Activated naive CD8-positive, alpha-beta T cell treated with anti-CD3 and anti-CD28 coated beads for 36 hours (primary cell): ENCODE measurements around the gene TNFAIP8. TPM values are rescaled to one million over a fixed set of nuclear protein-coding genes. Genes with fewer than 3 reads are reported as not detected.

Experiments
- DNase-seq: peaks from one replicate; pipeline ENCODE4 v3.0.0; 2021
- H3K27ac Mint-ChIP-seq: one replicate; pipeline ENCODE4 v1.8.0; 2022; ENCODE audit warnings: mild to moderate bottlenecking, moderate library complexity, mixed read lengths
- H3K27me3 Mint-ChIP-seq: one replicate; pipeline ENCODE4 v1.8.0; 2022; ENCODE audit warnings: mild to moderate bottlenecking, mixed read lengths
- H3K36me3 Mint-ChIP-seq: one replicate; pipeline ENCODE4 v1.8.0; 2021; ENCODE audit warnings: mild to moderate bottlenecking, mixed read lengths
- H3K4me1 Mint-ChIP-seq: one replicate; pipeline ENCODE4 v1.8.0; 2021; ENCODE audit warnings: mixed read lengths
- H3K4me3 Mint-ChIP-seq: one replicate; pipeline ENCODE4 v1.8.0; 2022; ENCODE audit warnings: mild to moderate bottlenecking, moderate library complexity, mixed read lengths
- H3K9me3 Mint-ChIP-seq: one replicate; pipeline ENCODE4 v1.8.0; 2022; ENCODE audit warnings: mixed read lengths
- total RNA-seq, 2 experiments: library from RNA; stranded (reverse); gene quantifications; one replicate each; pipeline ENCODE4 v1.2.3, GENCODE V29; 2021

TNFAIP8 gene
- total RNA-seq, 2 experiments from 2014 or later, result 176 to 178 TPM

- peaks cover 90% of the 10 kb centered on the region for H3K4me1 Mint-ChIP-seq
- peak overlapping the region; percentile 98 for H3K27ac Mint-ChIP-seq
- peaks cover 3% of the 10 kb centered on the region for H3K9me3 Mint-ChIP-seq
- peaks cover 88% of the 10 kb centered on the region for H3K36me3 Mint-ChIP-seq
- DNase-seq, result no peak
- H3K4me3 Mint-ChIP-seq, result peak overlapping the region; percentile 26
- H3K27me3 Mint-ChIP-seq, result no peaks in the 10 kb centered on the region
These were observed 7.5 kb downstream of the TNFAIP8 start for GRCh38 chr5:119363271-119363670.

DNA sequence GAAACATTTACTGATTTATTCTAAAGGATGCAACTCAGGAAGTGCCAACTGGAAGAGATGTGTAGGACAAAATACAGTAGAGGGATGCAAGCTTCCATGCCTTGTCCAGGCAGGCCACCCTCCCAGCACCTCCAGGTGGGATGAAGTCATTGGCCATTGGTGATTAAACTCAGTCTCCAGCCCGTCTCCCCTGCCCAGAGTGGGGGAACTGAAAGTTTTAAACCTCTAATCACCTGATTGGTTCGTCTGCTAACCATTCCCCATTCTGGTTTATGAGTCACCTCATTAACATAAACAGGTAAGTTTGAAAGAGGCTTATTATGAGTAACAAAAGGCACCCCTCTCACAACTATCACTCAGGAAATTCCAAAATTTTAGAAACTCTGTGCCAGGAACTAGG, 8.1 kb downstream of the TNFAIP8 start:
- H3K27me3 Mint-ChIP-seq, result no peaks in the 10 kb centered on the region
- H3K36me3 Mint-ChIP-seq, result peaks cover 87% of the 10 kb centered on the region
- peak overlapping the region; percentile 98 for H3K27ac Mint-ChIP-seq
- no peak for DNase-seq
- H3K9me3 Mint-ChIP-seq, result peaks cover 3% of the 10 kb centered on the region
- peaks cover 89% of the 10 kb centered on the region for H3K4me1 Mint-ChIP-seq
- H3K4me3 Mint-ChIP-seq, result peak overlapping the region; percentile 27

- H3K27me3 Mint-ChIP-seq, result no peaks in the 10 kb centered on the region
- peaks cover 89% of the 10 kb centered on the region for H3K4me1 Mint-ChIP-seq
- peaks cover 3% of the 10 kb centered on the region for H3K9me3 Mint-ChIP-seq
- peak overlapping the region; percentile 94 for H3K27ac Mint-ChIP-seq
- peak overlapping the region; percentile 62 for H3K4me3 Mint-ChIP-seq
- peaks cover 86% of the 10 kb centered on the region for H3K36me3 Mint-ChIP-seq
- no peak for DNase-seq
These were observed 10.2 kb downstream of the TNFAIP8 start for GRCh38 chr5:119365847-119366539.

GRCh38 chr5:119366540-119366881, 10.7 kb downstream of the TNFAIP8 start:
- H3K27ac Mint-ChIP-seq, result peak overlapping the region; percentile 94
- H3K27me3 Mint-ChIP-seq, result no peaks in the 10 kb centered on the region
- peaks cover 6% of the 10 kb centered on the region for H3K9me3 Mint-ChIP-seq
- H3K36me3 Mint-ChIP-seq, result peaks cover 89% of the 10 kb centered on the region
- H3K4me3 Mint-ChIP-seq, result peak overlapping the region; percentile 62
- DNase-seq, result peak; percentile 44
- H3K4me1 Mint-ChIP-seq, result peaks cover 91% of the 10 kb centered on the region

GRCh38 chr5:119367502-119368237, 11.9 kb downstream of the TNFAIP8 start:
- H3K27ac Mint-ChIP-seq, result peak overlapping the region; percentile 94
- DNase-seq, result no peak
- peak overlapping the region; percentile 77 for H3K4me3 Mint-ChIP-seq
- peaks cover 83% of the 10 kb centered on the region for H3K36me3 Mint-ChIP-seq
- peaks cover 8% of the 10 kb centered on the region for H3K9me3 Mint-ChIP-seq
- peaks cover 81% of the 10 kb centered on the region for H3K4me1 Mint-ChIP-seq
- H3K27me3 Mint-ChIP-seq, result no peaks in the 10 kb centered on the region

DNA sequence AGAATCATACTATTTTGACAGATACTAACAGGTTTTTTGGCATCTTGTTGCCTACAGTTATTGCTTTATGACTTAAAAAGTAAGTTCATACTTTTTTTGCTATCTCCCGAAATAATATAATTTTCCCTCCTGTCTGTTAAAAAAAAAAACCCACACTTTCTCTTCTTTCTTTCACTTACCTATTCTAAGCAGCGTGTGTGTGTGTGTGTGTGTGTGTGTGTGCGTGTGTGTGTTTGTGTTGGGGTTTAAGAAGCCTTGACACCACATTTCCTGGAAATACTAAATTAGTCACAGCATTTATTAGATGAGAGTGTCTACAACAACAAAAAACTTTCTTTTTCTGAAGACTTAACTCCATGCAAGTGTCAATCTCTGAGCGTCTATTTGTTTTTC, 12.4 kb downstream of the TNFAIP8 start:
- Mint-ChIP-seq H3K4me1 (peaks cover 80% of the 10 kb centered on the region), H3K27me3 (no peaks in the 10 kb centered on the region), H3K36me3 (peaks cover 82% of the 10 kb centered on the region), H3K27ac (peak overlapping the region; percentile 94), H3K9me3 (peaks cover 12% of the 10 kb centered on the region), H3K4me3 (peak overlapping the region; percentile 77)
- peak; percentile 68 for DNase-seq

- H3K27ac Mint-ChIP-seq, result peak overlapping the region; percentile 94
These were observed 14.7 kb downstream of the TNFAIP8 start for GRCh38 chr5:119370486-119370885.

GRCh38 chr5:119371146-119371545, 15.3 kb downstream of the TNFAIP8 start:
- H3K27ac Mint-ChIP-seq, result peak overlapping the region; percentile 80
- peaks cover 71% of the 10 kb centered on the region for H3K4me1 Mint-ChIP-seq
- DNase-seq, result no peak
- H3K4me3 Mint-ChIP-seq, result no peak overlapping the region
- peaks cover 10% of the 10 kb centered on the region for H3K9me3 Mint-ChIP-seq
- no peaks in the 10 kb centered on the region for H3K27me3 Mint-ChIP-seq
- H3K36me3 Mint-ChIP-seq, result peaks cover 64% of the 10 kb centered on the region

More at GRCh38 chr5:119370486-119370885, 14.7 kb downstream of the TNFAIP8 start:
- H3K36me3 Mint-ChIP-seq, result peaks cover 70% of the 10 kb centered on the region
- no peak for DNase-seq
- H3K9me3 Mint-ChIP-seq, result peaks cover 10% of the 10 kb centered on the region
- no peak overlapping the region for H3K4me3 Mint-ChIP-seq
- H3K4me1 Mint-ChIP-seq, result peaks cover 77% of the 10 kb centered on the region
- no peaks in the 10 kb centered on the region for H3K27me3 Mint-ChIP-seq

DNA sequence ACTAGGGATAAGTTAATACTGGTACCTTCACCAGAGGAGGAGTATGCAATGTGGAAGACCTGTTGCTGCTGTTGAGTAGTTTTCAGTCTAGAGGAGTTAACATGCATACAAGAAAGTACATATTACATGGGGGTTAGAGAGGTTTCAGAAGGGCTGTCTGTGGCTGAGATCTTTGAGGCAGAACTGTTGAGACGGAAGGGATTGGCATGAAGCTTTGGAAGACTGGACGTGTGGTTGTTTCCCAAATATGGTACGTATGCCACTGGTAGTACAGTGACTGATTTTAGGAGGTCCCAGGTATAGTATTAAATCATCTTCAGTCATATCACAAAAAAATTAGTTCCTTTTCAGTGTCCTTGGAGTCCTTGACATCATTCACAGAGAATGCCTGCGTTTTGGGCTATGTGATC, 17.6 kb downstream of the TNFAIP8 start:
- no peak for DNase-seq
- peaks cover 70% of the 10 kb centered on the region for H3K4me1 Mint-ChIP-seq
- no peak overlapping the region for H3K4me3 Mint-ChIP-seq
- H3K36me3 Mint-ChIP-seq, result peaks cover 65% of the 10 kb centered on the region
- peak overlapping the region; percentile 60 for H3K27ac Mint-ChIP-seq
- no peaks in the 10 kb centered on the region for H3K27me3 Mint-ChIP-seq
- H3K9me3 Mint-ChIP-seq, result peaks cover 10% of the 10 kb centered on the region

DNA sequence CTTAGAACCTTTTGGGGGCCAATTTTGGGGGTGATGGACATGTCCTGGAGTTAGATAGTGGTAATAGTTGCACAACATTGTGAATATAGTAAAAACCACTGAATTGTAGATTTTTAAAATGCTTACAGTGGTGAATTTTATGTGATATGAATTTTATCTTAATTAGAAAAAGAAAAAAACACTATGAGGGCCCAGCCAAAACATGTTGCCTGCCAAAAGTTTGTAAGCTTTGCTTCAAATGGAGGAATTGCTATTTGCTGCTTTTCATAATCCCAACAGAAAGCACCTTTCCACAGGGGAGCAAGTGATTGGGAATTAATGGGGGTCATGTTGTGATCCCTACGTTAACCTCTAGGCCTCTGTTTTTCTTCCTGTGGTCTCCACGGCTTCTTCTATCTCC, 19.1 kb downstream of the TNFAIP8 start:
- no peak for DNase-seq
- Mint-ChIP-seq H3K27ac (no peak overlapping the region), H3K4me1 (peaks cover 68% of the 10 kb centered on the region), H3K9me3 (peaks cover 11% of the 10 kb centered on the region), H3K36me3 (peaks cover 63% of the 10 kb centered on the region), H3K27me3 (no peaks in the 10 kb centered on the region), H3K4me3 (no peak overlapping the region)

DNA sequence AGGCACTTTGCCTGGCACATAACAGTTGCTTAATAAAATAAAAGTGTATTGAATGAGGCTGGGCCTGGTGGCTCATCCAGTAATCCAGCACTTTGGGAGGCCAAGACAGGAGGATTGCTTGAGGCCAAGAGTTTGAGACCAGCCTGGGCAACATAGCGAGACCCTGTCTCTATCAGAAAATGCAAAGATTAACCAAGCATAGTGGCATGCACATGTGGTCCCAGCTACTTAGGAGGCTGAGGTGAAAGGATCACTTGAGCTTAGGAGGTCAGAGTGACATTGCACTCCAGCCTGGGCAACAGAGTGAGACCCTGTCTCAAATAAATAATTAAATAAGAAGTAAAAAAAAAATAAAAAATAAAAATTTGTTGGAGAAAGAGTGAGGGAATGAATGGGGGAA, 21.2 kb downstream of the TNFAIP8 start:
- Mint-ChIP-seq H3K4me1 (peaks cover 64% of the 10 kb centered on the region), H3K4me3 (no peak overlapping the region), H3K9me3 (peaks cover 6% of the 10 kb centered on the region), H3K27me3 (no peaks in the 10 kb centered on the region), H3K36me3 (peaks cover 58% of the 10 kb centered on the region), H3K27ac (peak overlapping the region; percentile 60)
- no peak for DNase-seq

- H3K9me3 Mint-ChIP-seq, result peaks cover 2% of the 10 kb centered on the region
These were observed 22.4 kb downstream of the TNFAIP8 start for GRCh38 chr5:119378075-119378700.

DNA sequence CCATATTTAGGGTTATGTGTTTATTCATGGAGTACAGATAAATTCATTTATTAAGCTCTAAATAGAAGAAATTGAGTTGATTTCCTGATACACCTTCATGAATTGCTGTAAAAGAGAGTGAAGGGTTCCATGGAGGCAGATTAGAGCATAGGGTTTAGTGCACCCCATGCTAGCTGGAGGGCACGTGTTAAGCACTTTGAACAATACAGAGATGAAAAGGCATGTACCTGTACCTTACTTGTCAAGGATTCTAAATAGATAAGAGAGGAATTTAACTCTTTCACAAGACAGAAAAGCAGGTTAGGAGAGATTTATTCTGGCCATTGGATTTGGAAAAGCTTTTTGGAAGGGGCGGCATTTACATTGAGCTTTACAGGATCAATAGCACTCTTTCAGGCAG, 23.3 kb downstream of the TNFAIP8 start:
- Mint-ChIP-seq H3K4me1 (peaks cover 70% of the 10 kb centered on the region), H3K27ac (peak overlapping the region; percentile 83), H3K36me3 (peaks cover 63% of the 10 kb centered on the region), H3K9me3 (peaks cover 1% of the 10 kb centered on the region), H3K27me3 (no peaks in the 10 kb centered on the region), H3K4me3 (no peak overlapping the region)
- DNase-seq, result no peak

More at GRCh38 chr5:119378075-119378700, 22.4 kb downstream of the TNFAIP8 start:
- Mint-ChIP-seq H3K4me1 (peaks cover 66% of the 10 kb centered on the region), H3K4me3 (no peak overlapping the region), H3K27me3 (no peaks in the 10 kb centered on the region), H3K36me3 (peaks cover 60% of the 10 kb centered on the region), H3K27ac (peak overlapping the region; percentile 83)
- no peak for DNase-seq

DNA sequence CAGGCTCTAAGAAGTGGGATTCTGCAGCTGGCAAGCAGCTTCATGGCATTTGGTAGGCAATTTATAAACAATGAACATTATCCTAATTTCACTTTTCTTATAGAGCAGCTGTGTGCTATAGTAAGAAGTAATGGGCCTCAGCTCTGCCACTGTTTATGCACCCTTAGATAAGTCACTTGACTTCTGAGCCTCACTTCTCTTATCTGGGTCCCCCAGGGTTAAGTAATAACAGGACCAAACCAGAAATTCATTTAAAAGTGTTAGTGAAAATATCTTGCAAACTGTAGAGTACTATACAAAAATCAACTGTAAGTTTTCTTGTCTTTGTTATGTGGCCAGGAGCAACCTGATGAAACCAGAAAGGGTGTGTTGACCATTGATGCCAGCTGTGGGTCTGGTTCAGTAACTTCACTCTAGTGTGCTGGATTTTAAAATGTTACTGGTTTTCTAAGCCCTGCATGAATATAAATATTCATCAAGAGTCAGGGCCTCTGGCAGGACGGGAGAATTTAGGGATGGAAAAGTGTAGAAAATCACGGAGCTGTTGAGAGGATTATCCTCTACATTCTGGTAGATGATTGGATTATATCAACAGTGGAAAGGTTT, 24.2 kb downstream of the TNFAIP8 start:
- Mint-ChIP-seq H3K27me3 (no peaks in the 10 kb centered on the region), H3K4me1 (peaks cover 72% of the 10 kb centered on the region), H3K4me3 (no peak overlapping the region), H3K36me3 (peaks cover 64% of the 10 kb centered on the region), H3K9me3 (peaks cover 1% of the 10 kb centered on the region), H3K27ac (peak overlapping the region; percentile 83)
- no peak for DNase-seq

GRCh38 chr5:119382169-119382568, 26.4 kb downstream of the TNFAIP8 start:
- H3K27ac Mint-ChIP-seq, result peak overlapping the region; percentile 63
- DNase-seq, result no peak
- no peak overlapping the region for H3K4me3 Mint-ChIP-seq
- peaks cover 66% of the 10 kb centered on the region for H3K36me3 Mint-ChIP-seq
- peaks cover 76% of the 10 kb centered on the region for H3K4me1 Mint-ChIP-seq
- no peaks in the 10 kb centered on the region for H3K27me3 Mint-ChIP-seq
- peaks cover 1% of the 10 kb centered on the region for H3K9me3 Mint-ChIP-seq
